NT2/D1 (cell line): Measurements from ENCODE around the gene GDPGP1.

Experiments used
- DNase-seq: peaks from one replicate; pipeline ENCODE4 v3.0.0-alpha.2; 2011; ENCODE audit warnings: low read depth, low spot score
- H3K27me3 ChIP-seq: 2 replicates; pipeline ENCODE4 v1.6.0; 2011; ENCODE audit warnings: mild to moderate bottlenecking; ENCODE audit not compliant: insufficient read length, insufficient read depth
- H3K36me3 ChIP-seq: 2 replicates; pipeline ENCODE4 v1.6.1; 2011; ENCODE audit warnings: mild to moderate bottlenecking, low read length, mixed read lengths; ENCODE audit not compliant: insufficient read depth, insufficient read length
- H3K4me1 ChIP-seq: 2 replicates; pipeline ENCODE4 v1.5.1; 2011; ENCODE audit not compliant: insufficient read depth, insufficient read length
- H3K4me3 ChIP-seq: 2 replicates; pipeline ENCODE4 v1.5.1; 2011; ENCODE audit warnings: low read depth; ENCODE audit not compliant: insufficient read length
- H3K9ac ChIP-seq: 2 replicates; pipeline ENCODE4 v1.6.0; 2011; ENCODE audit warnings: low read depth; ENCODE audit not compliant: insufficient read length
- H3K9me3 ChIP-seq: 2 replicates; pipeline ENCODE4 v1.5.1; 2011; ENCODE audit warnings: mild to moderate bottlenecking, low read length; ENCODE audit not compliant: insufficient read depth
- SUZ12 ChIP-seq: IDR thresholded peaks from 2 replicates; pipeline ENCODE4 v1.6.1; 2011; ENCODE audit not compliant: insufficient read length, insufficient read depth; ENCODE audit errors: extremely low read depth
- YY1 ChIP-seq: IDR thresholded peaks from 2 replicates; pipeline ENCODE4 v1.6.1; 2011; ENCODE audit not compliant: insufficient read length, insufficient read depth
- ZNF274 ChIP-seq: IDR thresholded peaks from 2 replicates; pipeline ENCODE4 v1.6.1; 2011; ENCODE audit warnings: mild to moderate bottlenecking, low read depth, low read length

The GDPGP1 gene

GRCh38 chr15:90190606-90191343 lies 43.2 kb upstream of the GDPGP1 start:
- peak overlapping the region; percentile 13 for H3K9ac ChIP-seq

GRCh38 chr15:90191344-90191687 lies 42.7 kb upstream of the GDPGP1 start:
- H3K27me3 ChIP-seq: no peaks in the 10 kb centered on the region
- H3K4me3 ChIP-seq: no peak overlapping the region
- no peaks in the 10 kb centered on the region for H3K36me3 ChIP-seq
- no peak overlapping the region for H3K9ac ChIP-seq
- H3K9me3 ChIP-seq: no peaks in the 10 kb centered on the region
- peaks cover 12% of the 10 kb centered on the region for H3K4me1 ChIP-seq
- TF ChIP-seq YY1 (no peak), ZNF274 (no peak), SUZ12 (no peak)
- no peak for DNase-seq

More at GRCh38 chr15:90190606-90191343, 43.2 kb upstream of the GDPGP1 start:
- Histone ChIP-seq H3K9me3 (no peaks in the 10 kb centered on the region), H3K4me1 (peaks cover 16% of the 10 kb centered on the region), H3K27me3 (no peaks in the 10 kb centered on the region), H3K4me3 (no peak overlapping the region), H3K36me3 (no peaks in the 10 kb centered on the region)
- no peak for DNase-seq
- no peak for TF ChIP-seq YY1
- TF ChIP-seq SUZ12: no peak
- TF ChIP-seq ZNF274: no peak

GRCh38 chr15:90191794-90192509 lies 42.1 kb upstream of the GDPGP1 start:
- Histone ChIP-seq H3K4me1 (peaks cover 12% of the 10 kb centered on the region), H3K27me3 (no peaks in the 10 kb centered on the region), H3K4me3 (no peak overlapping the region), H3K9me3 (no peaks in the 10 kb centered on the region), H3K9ac (peak overlapping the region; percentile 21), H3K36me3 (no peaks in the 10 kb centered on the region)
- no peak for DNase-seq
- no peak for TF ChIP-seq YY1
- TF ChIP-seq ZNF274: no peak
- TF ChIP-seq SUZ12: no peak

GRCh38 chr15:90192961-90193786 lies 40.8 kb upstream of the GDPGP1 start:
- Histone ChIP-seq H3K9ac (no peak overlapping the region), H3K4me3 (no peak overlapping the region), H3K27me3 (no peaks in the 10 kb centered on the region), H3K36me3 (no peaks in the 10 kb centered on the region), H3K9me3 (no peaks in the 10 kb centered on the region), H3K4me1 (peaks cover 12% of the 10 kb centered on the region)
- no peak for DNase-seq
- TF ChIP-seq SUZ12: no peak
- no peak for TF ChIP-seq ZNF274
- TF ChIP-seq YY1: no peak

GRCh38 chr15:90194655-90195054 lies 39.4 kb upstream of the GDPGP1 start:
- Histone ChIP-seq H3K4me1 (peaks cover 12% of the 10 kb centered on the region), H3K27me3 (no peaks in the 10 kb centered on the region), H3K4me3 (no peak overlapping the region), H3K36me3 (no peaks in the 10 kb centered on the region), H3K9ac (no peak overlapping the region), H3K9me3 (no peaks in the 10 kb centered on the region)
- TF ChIP-seq ZNF274: no peak
- no peak for DNase-seq

GRCh38 chr15:90200534-90201129 lies 33.4 kb upstream of the GDPGP1 start:
- H3K4me3 ChIP-seq: peak overlapping the region; percentile 89
- no peak for DNase-seq
- H3K36me3 ChIP-seq: peaks cover 6% of the 10 kb centered on the region
- TF ChIP-seq ZNF274 (no peak), YY1 (no peak), SUZ12 (no peak)
- H3K9me3 ChIP-seq: no peaks in the 10 kb centered on the region
- peak overlapping the region; percentile 74 for H3K9ac ChIP-seq
- peaks cover 5% of the 10 kb centered on the region for H3K4me1 ChIP-seq
- peaks cover 16% of the 10 kb centered on the region for H3K27me3 ChIP-seq
